Rectal smooth muscle tissue (tissue), 1 donor: Measurements from ENCODE around the gene DENND4B.

ENCODE experiments used
- H3K27ac ChIP-seq: one replicate; pipeline ENCODE4 v1.7.0; 2013; ENCODE audit warnings: low read depth, low read length, inconsistent platforms
- H3K27me3 ChIP-seq: one replicate; pipeline ENCODE4 v1.7.0; 2013; ENCODE audit warnings: low read length; ENCODE audit not compliant: control insufficient read depth, insufficient read depth
- H3K36me3 ChIP-seq: one replicate; pipeline ENCODE4 v1.7.0; 2013; ENCODE audit warnings: low read length; ENCODE audit not compliant: control insufficient read depth, insufficient read depth
- H3K4me1 ChIP-seq: one replicate; pipeline ENCODE4 v1.7.0; 2013; ENCODE audit warnings: low read length; ENCODE audit not compliant: control insufficient read depth, insufficient read depth
- H3K4me3 ChIP-seq: one replicate; pipeline ENCODE4 v1.7.0; 2013; ENCODE audit warnings: low read length
- H3K9ac ChIP-seq: one replicate; pipeline ENCODE4 v1.7.0; 2013; ENCODE audit warnings: low read length

DENND4B gene

GRCh38 chr1:153938996-153939395 is 7.5 kb downstream of the DENND4B start:
- no peak overlapping the region for H3K9ac ChIP-seq
- no peak overlapping the region for H3K27ac ChIP-seq
- no peaks in the 10 kb centered on the region for H3K27me3 ChIP-seq
- no peaks in the 10 kb centered on the region for H3K4me1 ChIP-seq
- no peak overlapping the region for H3K4me3 ChIP-seq
- H3K36me3 ChIP-seq = peaks cover 61% of the 10 kb centered on the region

- H3K27ac ChIP-seq = no peak overlapping the region
- H3K36me3 ChIP-seq = peaks cover 57% of the 10 kb centered on the region
- no peak overlapping the region for H3K4me3 ChIP-seq
Observed at GRCh38 chr1:153937331-153937730, 9.2 kb downstream of the DENND4B start.

GRCh38 chr1:153936011-153936802 is 10.3 kb downstream of the DENND4B start:
- Histone ChIP-seq H3K27ac (no peak overlapping the region), H3K36me3 (peaks cover 57% of the 10 kb centered on the region), H3K27me3 (no peaks in the 10 kb centered on the region), H3K4me1 (no peaks in the 10 kb centered on the region), H3K4me3 (no peak overlapping the region), H3K9ac (no peak overlapping the region)

More at GRCh38 chr1:153937331-153937730, 9.2 kb downstream of the DENND4B start:
- no peaks in the 10 kb centered on the region for H3K27me3 ChIP-seq
- no peak overlapping the region for H3K9ac ChIP-seq
- no peaks in the 10 kb centered on the region for H3K4me1 ChIP-seq

- Histone ChIP-seq H3K9ac (no peak overlapping the region), H3K36me3 (peaks cover 51% of the 10 kb centered on the region)
Observed at GRCh38 chr1:153934746-153935145, 11.8 kb downstream of the DENND4B start.

GRCh38 chr1:153933955-153934354 is 12.6 kb downstream of the DENND4B start:
- H3K4me1 ChIP-seq = no peaks in the 10 kb centered on the region
- H3K36me3 ChIP-seq = peaks cover 48% of the 10 kb centered on the region
- H3K27ac ChIP-seq = no peak overlapping the region
- H3K9ac ChIP-seq = no peak overlapping the region
- H3K27me3 ChIP-seq = no peaks in the 10 kb centered on the region
- no peak overlapping the region for H3K4me3 ChIP-seq

More at GRCh38 chr1:153934746-153935145, 11.8 kb downstream of the DENND4B start:
- no peak overlapping the region for H3K27ac ChIP-seq
- no peaks in the 10 kb centered on the region for H3K27me3 ChIP-seq
- no peak overlapping the region for H3K4me3 ChIP-seq
- no peaks in the 10 kb centered on the region for H3K4me1 ChIP-seq

GRCh38 chr1:153933430-153933829 is 13.1 kb downstream of the DENND4B start:
- Histone ChIP-seq H3K9ac (no peak overlapping the region), H3K4me1 (no peaks in the 10 kb centered on the region), H3K4me3 (no peak overlapping the region), H3K27me3 (no peaks in the 10 kb centered on the region), H3K27ac (no peak overlapping the region), H3K36me3 (peaks cover 45% of the 10 kb centered on the region)

- Histone ChIP-seq H3K4me1 (no peaks in the 10 kb centered on the region), H3K4me3 (no peak overlapping the region), H3K27me3 (no peaks in the 10 kb centered on the region), H3K36me3 (peaks cover 40% of the 10 kb centered on the region), H3K9ac (no peak overlapping the region), H3K27ac (no peak overlapping the region)
Observed at GRCh38 chr1:153932156-153933131, 14.1 kb downstream of the DENND4B start.

GRCh38 chr1:153929981-153930948 is 16.3 kb downstream of the DENND4B start:
- Histone ChIP-seq H3K4me1 (no peaks in the 10 kb centered on the region), H3K36me3 (peaks cover 20% of the 10 kb centered on the region), H3K4me3 (no peak overlapping the region), H3K27me3 (no peaks in the 10 kb centered on the region), H3K9ac (no peak overlapping the region), H3K27ac (no peak overlapping the region)

- peaks cover 13% of the 10 kb centered on the region for H3K36me3 ChIP-seq
- H3K27me3 ChIP-seq = no peaks in the 10 kb centered on the region
- no peaks in the 10 kb centered on the region for H3K4me1 ChIP-seq
- H3K27ac ChIP-seq = no peak overlapping the region
- no peak overlapping the region for H3K4me3 ChIP-seq
- H3K9ac ChIP-seq = no peak overlapping the region
Observed at GRCh38 chr1:153929426-153929825, 17.1 kb downstream of the DENND4B start.

- Histone ChIP-seq H3K27ac (no peak overlapping the region), H3K36me3 (peaks cover 13% of the 10 kb centered on the region), H3K4me1 (peaks cover 2% of the 10 kb centered on the region), H3K9ac (no peak overlapping the region), H3K27me3 (no peaks in the 10 kb centered on the region), H3K4me3 (no peak overlapping the region)
Observed at GRCh38 chr1:153928791-153929341, 17.7 kb downstream of the DENND4B start.

GRCh38 chr1:153928245-153928644 is 18.3 kb downstream of the DENND4B start:
- no peak overlapping the region for H3K9ac ChIP-seq
- peaks cover 13% of the 10 kb centered on the region for H3K36me3 ChIP-seq
- H3K27me3 ChIP-seq = no peaks in the 10 kb centered on the region
- H3K27ac ChIP-seq = no peak overlapping the region
- no peak overlapping the region for H3K4me3 ChIP-seq
- peaks cover 7% of the 10 kb centered on the region for H3K4me1 ChIP-seq
